Measurements from ENCODE around the gene ZNF518A.

DNA sequence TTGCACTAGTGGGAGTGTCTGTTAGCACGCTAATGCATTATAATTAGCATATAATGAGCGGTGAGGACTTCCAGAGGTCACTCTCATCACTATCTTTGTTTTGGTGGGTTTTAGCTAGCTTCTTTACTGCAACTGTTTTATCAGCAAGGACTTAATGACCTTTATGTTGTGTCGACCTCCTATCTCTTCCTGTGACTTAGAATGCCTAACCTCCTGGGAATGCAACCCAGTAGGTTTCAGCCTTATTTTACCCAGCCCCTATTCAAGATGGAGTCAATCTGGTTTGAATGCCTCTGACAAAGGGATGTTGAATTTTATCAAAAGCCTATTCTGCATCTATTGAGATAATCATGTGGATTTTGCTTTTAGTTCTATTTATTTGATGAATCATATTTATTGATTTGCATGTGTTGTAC is 22.5 kb upstream of the ZNF518A start:
- no peak for TF ChIP-seq POLR2A (IDR thresholded peaks at IDR 0.05)
- TF ChIP-seq, protein P1, sequence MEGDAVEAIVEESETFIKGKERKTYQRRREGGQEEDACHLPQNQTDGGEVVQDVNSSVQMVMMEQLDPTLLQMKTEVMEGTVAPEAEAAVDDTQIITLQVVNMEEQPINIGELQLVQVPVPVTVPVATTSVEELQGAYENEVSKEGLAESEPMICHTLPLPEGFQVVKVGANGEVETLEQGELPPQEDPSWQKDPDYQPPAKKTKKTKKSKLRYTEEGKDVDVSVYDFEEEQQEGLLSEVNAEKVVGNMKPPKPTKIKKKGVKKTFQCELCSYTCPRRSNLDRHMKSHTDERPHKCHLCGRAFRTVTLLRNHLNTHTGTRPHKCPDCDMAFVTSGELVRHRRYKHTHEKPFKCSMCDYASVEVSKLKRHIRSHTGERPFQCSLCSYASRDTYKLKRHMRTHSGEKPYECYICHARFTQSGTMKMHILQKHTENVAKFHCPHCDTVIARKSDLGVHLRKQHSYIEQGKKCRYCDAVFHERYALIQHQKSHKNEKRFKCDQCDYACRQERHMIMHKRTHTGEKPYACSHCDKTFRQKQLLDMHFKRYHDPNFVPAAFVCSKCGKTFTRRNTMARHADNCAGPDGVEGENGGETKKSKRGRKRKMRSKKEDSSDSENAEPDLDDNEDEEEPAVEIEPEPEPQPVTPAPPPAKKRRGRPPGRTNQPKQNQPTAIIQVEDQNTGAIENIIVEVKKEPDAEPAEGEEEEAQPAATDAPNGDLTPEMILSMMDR (IDR thresholded peaks at IDR 0.05 in 8 of 11, conservative IDR thresholded peaks at IDR 0.05 in 3 of 11), result no peak
